ENCODE results near the gene DDOST.

DNA sequence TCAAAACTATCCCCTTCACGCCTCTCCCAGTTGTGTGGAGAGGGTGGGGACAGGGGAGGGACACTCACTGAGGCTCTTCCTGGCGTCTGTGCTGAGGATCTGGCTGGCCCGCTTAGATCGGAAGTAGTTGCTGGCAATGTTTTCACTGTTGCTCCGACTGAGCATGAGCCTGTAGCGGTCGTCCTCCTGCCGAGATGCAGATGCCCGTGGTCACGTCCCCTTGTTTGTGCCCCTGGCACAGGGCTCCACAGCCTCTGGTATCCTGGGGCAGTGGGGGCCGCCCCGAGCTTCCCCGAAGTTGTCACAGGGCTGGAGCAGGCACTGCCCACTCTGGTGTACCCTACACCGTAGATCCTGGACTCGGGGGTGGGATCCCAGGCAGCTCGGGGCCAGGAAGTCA, 5.0 kb upstream of the DDOST start:
- TF ChIP-seq, protein P1, sequence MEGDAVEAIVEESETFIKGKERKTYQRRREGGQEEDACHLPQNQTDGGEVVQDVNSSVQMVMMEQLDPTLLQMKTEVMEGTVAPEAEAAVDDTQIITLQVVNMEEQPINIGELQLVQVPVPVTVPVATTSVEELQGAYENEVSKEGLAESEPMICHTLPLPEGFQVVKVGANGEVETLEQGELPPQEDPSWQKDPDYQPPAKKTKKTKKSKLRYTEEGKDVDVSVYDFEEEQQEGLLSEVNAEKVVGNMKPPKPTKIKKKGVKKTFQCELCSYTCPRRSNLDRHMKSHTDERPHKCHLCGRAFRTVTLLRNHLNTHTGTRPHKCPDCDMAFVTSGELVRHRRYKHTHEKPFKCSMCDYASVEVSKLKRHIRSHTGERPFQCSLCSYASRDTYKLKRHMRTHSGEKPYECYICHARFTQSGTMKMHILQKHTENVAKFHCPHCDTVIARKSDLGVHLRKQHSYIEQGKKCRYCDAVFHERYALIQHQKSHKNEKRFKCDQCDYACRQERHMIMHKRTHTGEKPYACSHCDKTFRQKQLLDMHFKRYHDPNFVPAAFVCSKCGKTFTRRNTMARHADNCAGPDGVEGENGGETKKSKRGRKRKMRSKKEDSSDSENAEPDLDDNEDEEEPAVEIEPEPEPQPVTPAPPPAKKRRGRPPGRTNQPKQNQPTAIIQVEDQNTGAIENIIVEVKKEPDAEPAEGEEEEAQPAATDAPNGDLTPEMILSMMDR (conservative IDR thresholded peaks at IDR 0.05; ENCODE audit: low read depth, low read length) = no peak
- TF ChIP-seq EZH2 (IDR thresholded peaks at IDR 0.05; ENCODE audit: borderline replicate concordance, low read depth, low read length, poor library complexity, severe bottlenecking) = no peak
